COR-L47 (cell line): ENCODE data around the gene MTMR10.
A peak's percentile ranks its signal among the peaks of the same experiment; 100 is the strongest.

ENCODE experiments used
- DNase-seq: peaks from one replicate; lab custom pipeline; 2025; lab: John Stamatoyannopoulos, UW

The MTMR10 gene

GRCh38 chr15:30956216-30957124, 35.0 kb downstream of the MTMR10 start:
- no peak for DNase-seq

- no peak for DNase-seq
These were observed 36.8 kb downstream of the MTMR10 start for GRCh38 chr15:30954674-30955073.

GRCh38 chr15:30953731-30954378, 37.6 kb downstream of the MTMR10 start:
- no peak for DNase-seq

- DNase-seq = no peak
These were observed 38.2 kb downstream of the MTMR10 start for GRCh38 chr15:30953183-30953582.

DNA sequence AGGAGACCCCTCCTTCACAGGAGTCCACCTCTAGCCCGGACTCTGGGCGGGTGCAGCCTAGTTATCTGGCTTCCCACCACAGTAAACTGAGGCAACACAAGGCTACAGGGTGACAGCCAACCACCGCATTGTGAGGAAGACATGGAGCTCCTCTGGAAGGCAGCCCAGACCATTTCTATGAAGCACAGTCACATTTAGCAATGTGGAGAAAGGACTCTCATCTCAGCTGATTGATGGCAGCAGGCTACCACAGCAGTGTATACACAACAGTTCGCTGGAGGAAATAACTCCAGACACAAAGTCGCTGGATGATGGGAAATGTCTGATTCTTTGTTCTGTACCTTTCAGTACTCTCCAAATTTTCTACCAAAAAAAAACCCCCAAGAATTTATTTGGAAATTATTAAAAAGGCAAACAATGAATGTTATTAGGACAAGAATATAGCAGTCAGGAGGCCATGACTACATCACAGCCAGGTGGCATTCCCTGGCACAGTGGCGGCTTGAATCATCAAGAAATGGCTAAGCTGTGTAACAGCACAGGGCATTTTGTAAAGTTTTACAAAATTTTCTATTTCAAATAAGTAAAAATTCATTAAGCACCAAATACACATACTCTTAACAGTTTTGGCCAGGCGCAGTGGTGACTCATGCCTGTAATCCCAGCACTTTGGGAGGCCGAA, 47.6 kb downstream of the MTMR10 start:
- DNase-seq = no peak

DNA sequence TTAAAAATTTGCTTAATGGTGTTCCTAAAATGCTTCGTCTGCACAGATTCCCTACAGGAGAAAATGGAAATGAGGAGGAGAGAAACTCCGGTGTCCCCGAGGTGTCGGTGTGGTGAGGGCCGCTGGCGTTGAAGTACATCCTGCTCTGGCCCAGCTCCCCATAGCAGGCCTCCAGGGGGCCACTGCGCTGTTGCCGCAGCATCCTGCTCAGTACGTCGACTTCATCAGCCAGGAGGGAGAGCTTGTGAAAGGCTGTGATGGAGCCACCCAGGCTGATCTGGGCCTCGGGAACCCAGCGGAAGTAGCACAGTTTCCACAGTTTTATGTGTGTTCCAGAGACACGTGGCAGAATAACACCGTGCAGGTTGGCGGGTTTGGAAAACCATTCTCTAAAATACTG, 49.9 kb downstream of the MTMR10 start:
- no peak for DNase-seq

DNA sequence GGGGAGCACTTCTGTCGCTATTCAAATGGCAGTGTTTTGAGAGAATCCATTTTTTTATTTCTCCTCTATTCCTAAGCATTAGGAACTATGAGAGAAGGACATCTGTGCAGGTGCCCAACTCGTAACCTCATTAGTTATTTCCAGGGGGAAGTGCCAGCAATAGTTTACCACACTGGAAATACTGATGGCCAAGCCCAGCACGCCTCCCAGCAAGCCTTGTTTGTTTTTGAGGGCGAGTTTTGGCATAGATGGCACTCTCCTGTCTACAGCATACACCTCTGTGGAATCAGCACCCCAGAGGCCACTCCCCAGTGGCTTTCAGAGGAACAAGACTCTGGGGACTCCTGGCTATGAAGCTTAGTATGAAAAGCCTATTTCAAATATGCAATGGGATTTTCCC, 51.1 kb downstream of the MTMR10 start:
- DNase-seq = peak; percentile 88

GRCh38 chr15:30939161-30939560, 52.3 kb downstream of the MTMR10 start:
- no peak for DNase-seq

- no peak for DNase-seq
These were observed 58.1 kb downstream of the MTMR10 start for GRCh38 chr15:30933293-30933692.

GRCh38 chr15:30930422-30930821, 61.0 kb downstream of the MTMR10 start:
- DNase-seq = no peak

DNA sequence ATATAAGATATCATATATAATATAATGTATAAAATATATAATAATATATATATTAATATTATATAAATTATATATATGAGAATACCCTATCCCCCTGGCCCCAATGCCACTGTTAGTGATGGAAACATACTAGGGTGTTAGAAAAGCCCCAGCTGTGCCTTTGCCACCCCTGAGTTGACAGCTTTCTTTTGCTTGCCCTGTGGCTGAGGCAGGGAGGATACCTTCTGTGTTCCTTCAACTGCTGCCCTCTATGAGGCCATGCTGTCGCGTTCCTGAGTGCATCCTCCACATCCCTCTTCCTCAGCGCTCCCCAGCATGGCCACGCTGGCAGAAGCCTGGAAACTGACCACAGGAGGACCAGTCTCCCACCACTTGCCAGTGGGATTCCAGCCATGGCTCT, 61.4 kb downstream of the MTMR10 start:
- no peak for DNase-seq

DNA sequence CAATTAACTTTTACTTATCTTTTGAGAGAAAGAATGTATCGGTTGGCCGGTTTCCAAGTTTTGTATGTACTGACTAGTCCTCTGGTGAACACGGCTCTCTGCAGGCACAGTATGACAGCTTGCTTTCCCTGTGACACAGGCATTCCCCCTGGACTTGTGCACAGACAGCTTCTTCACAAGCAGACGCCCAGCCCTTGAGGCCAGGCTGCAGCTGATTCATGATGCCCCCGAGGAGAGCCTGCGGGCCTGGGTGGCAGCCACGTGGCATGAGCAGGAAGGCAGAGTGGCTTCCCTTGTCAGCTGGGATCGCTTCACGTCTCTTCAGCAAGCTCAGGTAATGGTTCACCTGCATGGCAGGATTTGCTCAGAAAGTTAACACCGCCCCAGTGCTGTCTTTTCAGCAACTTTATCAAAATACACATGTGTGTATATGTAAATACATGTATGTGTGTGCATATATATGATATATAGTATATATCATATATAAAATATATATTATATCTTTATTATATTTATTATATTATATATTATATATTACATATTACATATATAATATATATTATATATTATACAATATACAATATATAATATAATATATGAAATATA, 62.3 kb downstream of the MTMR10 start:
- peak; percentile 82 for DNase-seq

GRCh38 chr15:30928076-30928475, 63.4 kb downstream of the MTMR10 start:
- no peak for DNase-seq

GRCh38 chr15:30927148-30927761, 64.2 kb downstream of the MTMR10 start:
- no peak for DNase-seq

DNA sequence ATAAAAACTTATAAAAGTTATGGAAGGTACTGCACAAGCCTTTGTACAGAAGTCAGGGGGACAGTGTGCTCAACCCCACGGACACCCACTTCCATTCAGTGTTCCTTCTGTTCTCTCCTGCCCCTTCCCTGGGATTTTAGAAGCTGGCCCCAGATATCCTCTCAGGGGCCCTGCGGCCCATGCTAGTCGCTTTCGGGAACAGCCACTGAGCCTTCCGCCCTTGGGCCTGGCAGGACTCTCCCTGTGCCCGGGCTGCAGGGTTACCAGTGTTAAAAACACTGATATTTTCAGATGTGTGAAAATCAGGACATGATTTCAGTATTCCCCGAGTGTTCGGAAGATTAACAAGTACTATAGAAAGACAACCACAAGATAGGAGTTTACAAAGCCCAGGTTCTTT, 65.3 kb downstream of the MTMR10 start:
- DNase-seq = no peak

DNA sequence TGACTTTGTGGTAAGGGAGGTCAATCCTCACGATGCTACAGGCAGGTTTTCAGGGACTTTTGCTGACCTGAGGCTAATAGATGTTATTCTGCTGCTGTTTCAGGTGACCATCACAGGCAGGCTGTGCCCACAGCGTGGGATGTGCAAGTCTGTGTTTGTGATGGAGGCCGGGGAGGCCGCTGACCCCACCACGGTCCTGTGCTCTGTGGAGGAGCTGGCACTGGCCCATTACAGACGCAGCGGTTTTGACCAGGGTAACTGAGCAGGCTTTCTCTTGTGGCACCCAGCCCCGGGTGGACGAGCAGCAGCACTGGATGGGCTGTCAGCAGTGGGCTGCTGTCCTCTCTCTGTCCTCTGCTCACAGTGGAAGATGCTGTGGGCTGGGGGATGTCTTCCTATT, 65.7 kb downstream of the MTMR10 start:
- no peak for DNase-seq

DNA sequence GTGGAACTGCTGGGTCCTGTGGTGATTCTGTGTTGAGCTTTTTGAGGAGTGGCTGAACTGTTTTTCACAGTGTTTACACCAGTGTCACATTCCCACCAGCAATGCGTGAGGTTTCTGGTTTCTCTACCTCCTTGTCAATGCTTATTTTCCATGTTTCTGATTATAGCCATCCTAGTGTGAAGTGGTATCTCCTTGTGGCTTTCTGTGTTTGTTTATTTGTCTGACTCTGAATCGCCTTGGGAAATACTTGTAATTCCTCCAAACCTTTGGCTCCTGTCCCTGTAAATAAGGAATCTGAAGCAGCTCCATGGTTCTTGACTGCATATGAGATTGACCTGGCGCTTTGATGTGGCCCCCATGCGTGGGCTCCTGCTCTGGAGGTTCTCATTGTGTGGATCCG, 67.1 kb downstream of the MTMR10 start:
- DNase-seq = no peak

GRCh38 chr15:30923429-30923828, 68.0 kb downstream of the MTMR10 start:
- no peak for DNase-seq

GRCh38 chr15:30922480-30923311, 68.7 kb downstream of the MTMR10 start:
- DNase-seq = no peak

DNA sequence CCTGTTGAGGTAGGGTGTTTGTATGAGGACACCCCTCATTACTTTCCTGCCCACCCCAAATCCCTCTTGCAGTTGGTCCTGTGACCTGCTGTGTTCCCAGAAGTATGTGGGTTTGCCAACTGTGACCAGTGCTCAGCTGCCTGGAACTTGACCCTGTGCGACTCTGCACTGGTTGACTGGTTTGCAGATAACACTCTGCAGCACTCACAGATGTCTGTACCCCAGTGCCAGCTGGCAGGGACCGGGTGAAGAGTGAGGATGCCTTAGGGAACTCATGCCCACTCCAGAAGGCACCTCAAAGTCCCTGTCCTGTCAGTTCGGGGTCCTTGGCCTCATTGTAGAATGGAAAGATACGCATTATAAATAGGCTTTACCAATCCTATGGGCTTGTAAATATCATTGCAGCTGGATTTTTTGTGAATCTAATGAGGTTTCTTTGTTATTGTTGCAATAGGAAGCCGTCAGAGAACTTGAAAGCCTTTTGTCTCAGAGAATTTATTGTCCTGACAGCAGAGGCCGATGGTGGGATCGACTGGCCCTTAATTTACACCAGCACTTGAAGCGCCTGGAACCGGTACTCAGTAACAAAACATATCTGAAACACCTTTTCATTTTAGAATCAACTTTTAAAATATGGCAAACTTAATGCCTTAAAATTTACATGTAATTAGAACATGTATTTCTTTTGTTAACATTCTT, 69.5 kb downstream of the MTMR10 start:
- no peak for DNase-seq

GRCh38 chr15:30921106-30921505, 70.3 kb downstream of the MTMR10 start:
- DNase-seq = no peak
